Measurements from ENCODE around the gene CRACR2B.

Gene CRACR2B

GRCh38 chr11:811446-812245 lies 16.1 kb upstream of the CRACR2B start:
- DNase-seq, result no peak

- no peak for DNase-seq
Observed at GRCh38 chr11:812390-812789, 15.3 kb upstream of the CRACR2B start.

GRCh38 chr11:813072-813455 lies 14.7 kb upstream of the CRACR2B start:
- no peak for DNase-seq

- DNase-seq, result no peak
Observed at GRCh38 chr11:813456-814096, 14.1 kb upstream of the CRACR2B start.

- DNase-seq, result no peak
Observed at GRCh38 chr11:815675-816432, 11.9 kb upstream of the CRACR2B start.

- no peak for DNase-seq
Observed at GRCh38 chr11:816433-816779, 11.3 kb upstream of the CRACR2B start.

- no peak for DNase-seq
Observed at GRCh38 chr11:818396-819128, 9.2 kb upstream of the CRACR2B start, which contains the start of gene PNPLA2. TSS of gene PNPLA2 (plus strand) at chr11:818914. CDS start at chr11:819719, 805 bp downstream.

- DNase-seq, result peak; percentile 93
Observed at GRCh38 chr11:819129-819931, 8.4 kb upstream of the CRACR2B start.

GRCh38 chr11:819943-820649 lies 7.6 kb upstream of the CRACR2B start:
- DNase-seq, result peak; percentile 95

- DNase-seq, result no peak
Observed at GRCh38 chr11:820655-821511, 6.8 kb upstream of the CRACR2B start.

- DNase-seq, result no peak
Observed at GRCh38 chr11:821512-822371, 6.0 kb upstream of the CRACR2B start.

GRCh38 chr11:823441-824291 lies 4.1 kb upstream of the CRACR2B start:
- DNase-seq, result no peak

- no peak for DNase-seq
Observed at GRCh38 chr11:824292-824880, 3.3 kb upstream of the CRACR2B start.

- DNase-seq, result no peak
Observed at GRCh38 chr11:824942-825341, 2.8 kb upstream of the CRACR2B start.

GRCh38 chr11:825366-826226 lies 2.1 kb upstream of the CRACR2B start:
- DNase-seq, result no peak

GRCh38 chr11:826227-826621 lies 1.5 kb upstream of the CRACR2B start:
- no peak for DNase-seq

GRCh38 chr11:826836-827145 lies 928 bp upstream of the CRACR2B start:
- DNase-seq, result no peak
